ENCODE data around the gene NPAS2. TPM values are rescaled to one million over a fixed set of nuclear protein-coding genes. Genes with fewer than 3 reads are reported as not detected.

NPAS2 gene
- total RNA-seq, 6 donors from 2014 or later: 13.8 to 52.5 (median 23.0) TPM

GRCh38 chr2:100857915-100858314, 38.0 kb downstream of the NPAS2 start:
- H3K36me3 ChIP-seq: no peaks in the 10 kb centered on the region
- TF ChIP-seq POLR2AphosphoS5 (IDR thresholded peaks at IDR 0.05): no peak
- TF ChIP-seq EP300 (IDR thresholded peaks at IDR 0.05): no peak
- no peak for TF ChIP-seq POLR2A (IDR thresholded peaks at IDR 0.05)
- no peak for TF ChIP-seq CTCF (IDR thresholded peaks at IDR 0.05)
- H3K4me3 ChIP-seq: no peak overlapping the region
- H3K9me3 ChIP-seq: no peaks in the 10 kb centered on the region
- no peak overlapping the region for H3K27ac ChIP-seq
- DNase-seq (no peak), ATAC-seq (ENCODE audit: low FRiP score in 2 of 2) (no peak)
- H3K27me3 ChIP-seq: no peaks in the 10 kb centered on the region
- WGBS, 2 donors: 86 to 88% methylated on average over 3 of the region's 3 CpGs
- H3K4me1 ChIP-seq: no peaks in the 10 kb centered on the region

GRCh38 chr2:100859902-100860301, 40.0 kb downstream of the NPAS2 start:
- Histone ChIP-seq H3K4me1 (no peaks in the 10 kb centered on the region), H3K27me3 (no peaks in the 10 kb centered on the region), H3K9me3 (no peaks in the 10 kb centered on the region), H3K27ac (no peak overlapping the region), H3K36me3 (no peaks in the 10 kb centered on the region), H3K4me3 (no peak overlapping the region)
- no peak for TF ChIP-seq CTCF (IDR thresholded peaks at IDR 0.05)
- no peak for TF ChIP-seq POLR2AphosphoS5 (IDR thresholded peaks at IDR 0.05)
- TF ChIP-seq POLR2A (IDR thresholded peaks at IDR 0.05): no peak
- TF ChIP-seq EP300 (IDR thresholded peaks at IDR 0.05): no peak
- ATAC-seq (ENCODE audit: low FRiP score in 2 of 2): no peak
- no peak for DNase-seq
- 84 to 95% methylated on average over 2 of the region's 2 CpGs for WGBS, 2 donors

GRCh38 chr2:100861340-100861739, 41.4 kb downstream of the NPAS2 start:
- H3K27me3 ChIP-seq: no peaks in the 10 kb centered on the region
- DNase-seq: no peak
- H3K4me3 ChIP-seq: no peak overlapping the region
- WGBS, 2 donors: 80 to 91% methylated on average over 4 of the region's 4 CpGs
- no peak for ATAC-seq (ENCODE audit: low FRiP score in 2 of 2)
- H3K36me3 ChIP-seq: no peaks in the 10 kb centered on the region
- TF ChIP-seq POLR2AphosphoS5 (IDR thresholded peaks at IDR 0.05) (no peak), POLR2A (IDR thresholded peaks at IDR 0.05) (no peak), EP300 (IDR thresholded peaks at IDR 0.05) (no peak), CTCF (IDR thresholded peaks at IDR 0.05) (no peak)
- H3K9me3 ChIP-seq: no peaks in the 10 kb centered on the region
- no peak overlapping the region for H3K27ac ChIP-seq
- H3K4me1 ChIP-seq: no peaks in the 10 kb centered on the region

GRCh38 chr2:100862081-100862480, 42.1 kb downstream of the NPAS2 start:
- ATAC-seq (ENCODE audit: low FRiP score in 2 of 2) (no peak), DNase-seq (no peak)
- no peak for TF ChIP-seq POLR2AphosphoS5 (IDR thresholded peaks at IDR 0.05)
- TF ChIP-seq EP300 (IDR thresholded peaks at IDR 0.05): no peak
- no peak for TF ChIP-seq CTCF (IDR thresholded peaks at IDR 0.05)
- no peak for TF ChIP-seq POLR2A (IDR thresholded peaks at IDR 0.05)
- Histone ChIP-seq H3K9me3 (no peaks in the 10 kb centered on the region), H3K27ac (no peak overlapping the region), H3K36me3 (no peaks in the 10 kb centered on the region), H3K4me1 (no peaks in the 10 kb centered on the region), H3K27me3 (no peaks in the 10 kb centered on the region), H3K4me3 (no peak overlapping the region)
- 67 to 72% methylated on average over 5 of the region's 5 CpGs for WGBS, 2 donors

- 80 to 88% methylated on average over 5 of the region's 5 CpGs for WGBS, 2 donors
- Histone ChIP-seq H3K4me3 (no peak overlapping the region), H3K9me3 (peaks cover 5 to 13% (median 5%) of the 10 kb centered on the region in 4 donors), H3K36me3 (no peaks in the 10 kb centered on the region), H3K27me3 (no peaks in the 10 kb centered on the region), H3K27ac (no peak overlapping the region), H3K4me1 (no peaks in the 10 kb centered on the region)
- no peak for TF ChIP-seq POLR2A (IDR thresholded peaks at IDR 0.05)
- TF ChIP-seq EP300 (IDR thresholded peaks at IDR 0.05): no peak
- TF ChIP-seq POLR2AphosphoS5 (IDR thresholded peaks at IDR 0.05): no peak
- no peak for TF ChIP-seq CTCF (IDR thresholded peaks at IDR 0.05)
- DNase-seq (no peak), ATAC-seq (ENCODE audit: low FRiP score in 2 of 2) (peak; percentile 24 to 59)
These were observed 46.0 kb downstream of the NPAS2 start for GRCh38 chr2:100865816-100866460.

All from upper lobe of left lung (tissue), 6 donors.